Gastrocnemius medialis (tissue), 4 donors: ENCODE data around the gene SSR4.

Source experiments
- CTCF ChIP-seq, 5 experiments: fragments of 450-650 bp in 3 of 5; fragments of 200-600 bp in 2 of 5; sonication (generic) in 2 of 5; IDR thresholded peaks in 4 of 5; conservative IDR thresholded peaks in 1 of 5; 1 replicate in 4 of 5; 2 replicates in 1 of 5; pipeline ENCODE4 v1.5.1; 2016 to 2019; ENCODE audit warnings: antibody characterized with exemption in 5 of 5, mild to moderate bottlenecking in 3 of 5, moderate library complexity in 3 of 5
- POLR2A ChIP-seq, 2 donors: fragments of 450-650 bp; IDR thresholded peaks; one replicate each; pipeline ENCODE4 v1.6.1; 2017; ENCODE audit warnings: antibody characterized with exemption in 2 of 2, mild to moderate bottlenecking in 2 of 2, moderate library complexity in 2 of 2

GRCh38 chrX:153801669-153802068, 7.2 kb downstream of the SSR4 start:
- no peak for TF ChIP-seq CTCF (IDR thresholded peaks at IDR 0.05 in 4 of 5, conservative IDR thresholded peaks at IDR 0.05 in 1 of 5)
- TF ChIP-seq POLR2A (IDR thresholded peaks at IDR 0.05): no peak
